Cerebellar cortex (tissue), 1 donor: ENCODE data around the gene PHF23.

Experiments
- DNase-seq: peaks from one replicate; pipeline ENCODE4 v3.0.0-alpha.2; 2015; ENCODE audit warnings: low spot score

PHF23 gene

DNA sequence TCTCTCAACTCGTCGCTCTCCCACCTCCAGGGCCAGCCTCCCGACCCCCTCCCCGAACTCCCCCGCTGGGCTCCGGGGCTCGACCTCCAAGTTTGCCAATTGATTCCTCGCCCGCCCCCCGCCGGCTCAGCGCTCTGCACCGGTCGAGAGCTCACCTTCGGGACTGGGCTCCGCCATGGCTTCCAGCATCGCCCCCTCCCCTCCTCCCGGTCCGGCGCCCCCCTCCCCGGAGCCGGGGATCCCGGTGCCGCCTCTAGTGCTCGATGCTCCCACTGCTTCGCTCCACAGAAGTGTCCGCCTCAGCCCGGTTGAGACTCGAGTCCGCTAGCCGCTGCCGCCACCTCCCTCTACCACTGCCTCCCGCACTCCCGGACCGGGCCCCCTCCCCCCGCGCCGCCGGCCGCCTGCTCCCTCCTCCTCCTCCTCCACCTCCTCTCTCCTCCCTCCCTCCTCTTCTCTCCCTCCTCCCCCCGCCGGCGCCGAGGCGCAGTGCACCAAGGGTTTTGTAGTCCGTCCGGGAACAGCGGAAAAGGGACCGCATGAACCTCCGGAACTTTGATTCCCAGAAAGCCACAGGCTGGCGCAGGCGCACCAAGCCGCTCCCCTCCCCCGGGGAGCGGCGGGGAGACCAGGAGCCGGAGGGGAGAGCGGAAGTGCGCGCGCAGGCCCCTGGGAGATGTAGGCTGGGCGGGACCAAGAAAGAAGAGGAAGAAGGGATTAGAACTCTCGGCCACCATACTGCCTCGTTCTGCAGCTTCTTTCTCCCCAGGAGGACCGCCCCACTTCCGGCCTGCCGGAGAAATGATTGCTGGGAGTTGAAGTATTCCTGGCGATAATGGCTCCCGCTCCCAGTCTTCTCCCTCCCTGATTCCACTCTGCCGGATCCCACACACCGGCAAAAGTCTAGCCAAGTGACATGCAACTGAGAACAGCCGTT, at the start of gene PHF23:
Gene PHF23 (minus strand): TSS at position 367 of the 937 bp plus-strand sequence. CDS start 178 bp downstream, at position 189.
- peak; percentile 100 for DNase-seq

DNA sequence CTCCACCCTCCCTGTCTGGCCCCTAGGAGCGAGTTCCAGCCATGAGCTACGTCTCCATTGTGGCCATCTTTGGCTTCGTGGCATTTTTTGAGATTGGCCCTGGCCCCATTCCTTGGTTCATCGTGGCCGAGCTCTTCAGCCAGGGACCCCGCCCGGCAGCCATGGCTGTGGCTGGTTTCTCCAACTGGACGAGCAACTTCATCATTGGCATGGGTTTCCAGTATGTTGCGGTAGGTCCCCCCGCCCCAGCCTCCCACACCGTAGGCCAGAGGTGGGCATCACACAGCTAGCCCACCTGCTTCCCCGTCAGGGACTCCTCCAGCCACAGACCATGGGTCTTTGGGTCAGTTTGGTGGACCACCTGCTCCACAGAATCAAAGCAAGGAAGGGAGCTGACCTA, 46.4 kb upstream of the PHF23 start:
- no peak for DNase-seq

DNA sequence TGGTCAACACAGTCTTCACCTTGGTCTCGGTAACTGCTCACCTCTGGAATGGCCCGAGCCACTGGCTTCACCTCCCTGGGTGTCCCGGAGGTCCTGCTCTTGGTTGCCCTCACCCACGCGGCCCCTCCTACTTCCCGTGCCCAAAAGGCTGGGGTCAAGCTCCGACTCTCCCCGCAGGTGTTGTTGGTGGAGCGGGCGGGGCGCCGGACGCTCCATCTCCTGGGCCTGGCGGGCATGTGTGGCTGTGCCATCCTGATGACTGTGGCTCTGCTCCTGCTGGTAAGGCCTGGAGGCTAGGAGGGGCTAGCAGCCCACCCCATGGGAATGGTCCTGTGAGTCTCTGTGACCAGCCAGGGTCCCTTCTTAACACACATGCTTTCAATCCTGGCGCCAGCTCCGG, 45.7 kb upstream of the PHF23 start:
- DNase-seq = no peak

DNA sequence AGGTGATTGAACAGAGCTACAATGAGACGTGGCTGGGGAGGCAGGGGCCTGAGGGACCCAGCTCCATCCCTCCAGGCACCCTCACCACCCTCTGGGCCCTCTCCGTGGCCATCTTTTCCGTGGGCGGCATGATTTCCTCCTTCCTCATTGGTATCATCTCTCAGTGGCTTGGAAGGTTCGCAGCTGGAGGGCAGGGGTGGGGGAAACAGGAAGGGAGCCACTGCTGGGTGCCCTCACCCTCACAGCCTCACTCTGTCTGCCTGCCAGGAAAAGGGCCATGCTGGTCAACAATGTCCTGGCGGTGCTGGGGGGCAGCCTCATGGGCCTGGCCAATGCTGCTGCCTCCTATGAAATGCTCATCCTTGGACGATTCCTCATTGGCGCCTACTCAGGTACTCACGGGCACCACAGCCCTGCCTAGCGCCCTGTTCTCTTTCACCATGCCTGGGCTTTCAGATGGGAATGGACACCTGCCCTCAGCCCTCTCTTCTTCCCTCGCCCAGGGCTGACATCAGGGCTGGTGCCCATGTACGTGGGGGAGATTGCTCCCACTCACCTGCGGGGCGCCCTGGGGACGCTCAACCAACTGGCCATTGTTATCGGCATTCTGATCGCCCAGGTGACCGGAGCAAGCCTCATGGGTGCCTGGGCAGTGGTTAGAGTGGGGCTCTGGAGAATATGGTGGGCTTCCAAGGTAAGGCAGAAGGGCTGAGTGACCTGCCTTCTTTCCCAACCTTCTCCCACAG, 44.4 kb upstream of the PHF23 start:
- no peak for DNase-seq

DNA sequence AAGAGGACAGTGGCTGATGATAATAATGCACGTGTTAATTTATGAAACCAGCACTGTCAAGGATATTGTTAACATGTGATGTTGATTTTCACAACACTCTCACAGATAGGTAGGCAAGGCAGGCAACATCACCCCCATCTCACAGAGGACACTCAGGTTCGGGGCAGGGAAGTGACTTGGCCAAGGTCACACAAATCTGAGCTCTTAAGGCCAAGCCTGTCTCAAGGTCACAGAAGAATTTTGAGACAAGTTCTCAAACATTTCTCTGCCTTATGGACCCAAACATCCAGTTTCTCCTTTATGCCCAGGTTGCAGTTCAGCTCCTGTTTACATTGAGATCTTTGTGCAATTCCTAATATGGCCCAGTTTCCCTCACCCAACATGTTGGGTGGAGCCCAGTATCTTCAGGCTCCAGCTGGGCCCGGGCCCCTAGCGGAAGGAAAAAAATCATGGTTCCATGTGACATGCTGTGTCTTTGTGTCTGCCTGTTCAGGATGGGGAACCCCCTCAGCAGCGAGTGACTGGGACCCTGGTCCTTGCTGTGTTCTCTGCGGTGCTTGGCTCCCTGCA, 43.6 kb upstream of the PHF23 start:
- no peak for DNase-seq

DNA sequence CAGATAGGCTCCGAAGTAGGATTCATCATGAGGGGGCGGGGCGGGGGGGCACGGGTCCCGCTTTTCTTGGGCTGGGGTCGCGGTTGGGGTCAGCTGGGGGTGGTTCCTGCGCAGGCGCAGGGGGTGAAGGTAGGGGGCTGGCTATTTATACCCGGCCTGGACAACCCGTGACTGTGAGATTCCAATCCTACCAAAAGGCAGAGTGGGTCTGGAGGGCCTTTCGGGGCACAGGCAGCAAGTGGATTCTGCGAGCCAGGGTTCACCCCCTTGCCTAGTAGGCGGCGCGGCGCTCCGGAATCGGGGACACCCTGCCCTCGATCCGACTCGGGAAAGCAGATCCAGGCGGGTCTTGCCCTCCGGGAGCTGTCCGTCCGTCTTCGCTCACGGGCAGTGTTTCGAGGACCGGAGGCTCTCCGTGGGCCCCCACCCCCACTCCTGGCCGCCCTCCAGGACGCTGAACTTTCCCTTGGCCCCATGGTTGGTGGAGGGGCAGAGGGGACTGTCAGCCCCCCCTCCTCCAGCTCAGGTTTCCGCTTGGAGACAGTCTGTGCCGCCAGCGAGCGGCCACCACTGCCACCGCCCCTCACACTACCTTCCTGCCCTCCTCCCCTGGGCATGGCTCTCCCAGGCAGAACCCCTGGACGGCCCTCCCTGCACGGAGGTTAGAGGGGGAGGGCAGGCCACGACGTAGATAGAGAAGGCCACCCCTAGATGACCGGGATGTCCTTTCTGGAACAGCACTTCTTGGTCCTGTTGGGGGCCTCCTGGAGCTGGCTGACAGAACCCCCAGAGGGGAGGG, 42.9 kb upstream of the PHF23 start:
- DNase-seq = no peak

DNA sequence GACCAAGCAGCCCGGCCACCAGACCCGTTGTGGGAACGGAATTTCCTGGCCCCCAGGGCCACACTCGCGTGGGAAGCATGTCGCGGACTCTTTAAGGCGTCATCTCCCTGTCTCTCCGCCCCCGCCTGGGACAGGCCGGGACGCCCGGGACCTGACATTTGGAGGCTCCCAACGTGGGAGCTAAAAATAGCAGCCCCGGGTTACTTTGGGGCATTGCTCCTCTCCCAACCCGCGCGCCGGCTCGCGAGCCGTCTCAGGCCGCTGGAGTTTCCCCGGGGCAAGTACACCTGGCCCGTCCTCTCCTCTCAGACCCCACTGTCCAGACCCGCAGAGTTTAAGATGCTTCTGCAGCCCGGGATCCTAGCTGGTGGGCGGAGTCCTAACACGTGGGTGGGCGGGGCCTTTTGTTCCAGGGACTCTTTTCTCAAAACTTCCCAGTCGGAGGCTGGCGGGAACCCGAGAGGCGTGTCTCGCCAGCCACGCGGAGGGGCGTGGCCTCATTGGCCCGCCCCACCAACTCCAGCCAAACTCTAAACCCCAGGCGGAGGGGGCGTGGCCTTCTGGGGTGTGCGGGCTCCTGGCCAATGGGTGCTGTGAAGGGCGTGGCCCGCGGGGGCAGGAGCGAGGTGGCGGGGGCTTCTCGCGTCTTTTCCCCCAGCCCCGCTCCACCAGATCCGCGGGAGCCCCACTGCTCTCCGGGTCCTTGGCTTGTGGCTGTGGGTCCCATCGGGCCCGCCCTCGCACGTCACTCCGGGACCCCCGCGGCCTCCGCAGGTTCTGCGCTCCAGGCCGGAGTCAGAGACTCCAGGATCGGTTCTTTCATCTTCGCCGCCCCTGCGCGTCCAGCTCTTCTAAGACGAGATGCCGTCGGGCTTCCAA, 42.1 kb upstream of the PHF23 start, which contains the start of gene SLC2A4:
Gene SLC2A4 (plus strand): TSS at position 645 of the 879 bp plus-strand sequence. CDS start 217 bp downstream, at position 862.
- DNase-seq = peak; percentile 90

DNA sequence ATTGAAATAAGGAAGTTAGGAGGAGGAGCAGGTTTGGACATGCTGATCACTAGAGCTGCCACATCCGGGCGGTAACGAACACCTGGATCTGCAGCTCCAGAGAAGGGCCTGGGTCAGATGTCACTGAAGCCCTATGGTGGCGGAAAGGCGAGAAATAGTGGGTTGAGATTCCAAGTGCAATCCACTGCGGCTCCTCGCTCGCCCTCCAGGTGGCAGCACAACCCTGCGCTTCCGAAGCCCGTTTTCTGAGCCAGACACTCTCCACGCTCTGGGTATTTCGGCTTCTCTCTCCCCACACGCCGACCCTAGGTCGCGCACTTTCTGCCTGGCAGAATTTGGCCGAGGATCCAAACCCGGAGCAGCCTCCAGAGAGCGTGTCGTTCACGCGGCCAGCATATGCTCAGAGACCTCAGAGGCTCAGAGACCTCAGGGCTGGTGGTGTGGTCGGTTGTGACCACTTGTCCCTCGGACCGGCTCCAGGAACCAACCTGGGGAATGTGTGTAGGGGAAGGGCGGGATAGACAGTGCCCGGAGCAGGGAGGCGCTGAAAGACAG, 41.3 kb upstream of the PHF23 start:
- DNase-seq = peak; percentile 88

DNA sequence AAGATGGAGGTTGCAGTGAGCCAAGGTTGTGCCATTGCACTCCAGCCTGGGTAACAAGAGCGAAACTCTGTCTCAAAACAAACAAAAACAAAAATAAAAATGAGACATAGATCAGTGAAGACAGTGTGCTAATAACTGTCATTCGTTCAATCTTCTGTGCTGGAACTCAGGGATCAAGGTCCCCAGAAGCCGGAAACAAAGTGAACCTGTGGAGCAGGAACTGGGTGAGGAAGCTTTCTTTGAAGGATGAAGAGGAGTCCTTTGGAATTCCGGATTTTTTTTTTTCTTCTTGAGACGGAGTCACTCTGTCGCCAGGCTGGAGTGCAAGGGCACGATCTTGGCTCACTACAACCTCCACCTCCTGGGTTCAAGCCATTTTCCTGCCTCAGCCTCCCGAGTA, 40.2 kb upstream of the PHF23 start:
- DNase-seq = no peak

DNA sequence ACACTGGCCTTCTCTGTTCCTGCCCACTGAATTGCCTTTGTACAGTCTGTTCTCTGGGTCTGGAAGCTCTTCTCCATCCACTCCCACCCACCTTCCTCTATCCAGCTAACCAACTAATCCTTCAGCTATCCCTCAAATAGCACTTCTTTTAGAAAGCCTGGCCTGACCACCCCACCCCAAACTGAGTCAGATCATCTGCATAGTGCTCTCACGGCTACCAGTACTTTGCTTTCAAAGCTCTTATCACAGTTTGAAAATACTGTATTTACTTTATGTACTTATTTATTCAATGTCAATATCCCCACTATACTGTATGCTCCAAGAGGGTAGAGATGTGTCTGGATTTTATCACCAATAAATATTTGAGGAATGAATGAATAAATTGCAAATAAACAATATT, 27.5 kb upstream of the PHF23 start:
- no peak for DNase-seq

DNA sequence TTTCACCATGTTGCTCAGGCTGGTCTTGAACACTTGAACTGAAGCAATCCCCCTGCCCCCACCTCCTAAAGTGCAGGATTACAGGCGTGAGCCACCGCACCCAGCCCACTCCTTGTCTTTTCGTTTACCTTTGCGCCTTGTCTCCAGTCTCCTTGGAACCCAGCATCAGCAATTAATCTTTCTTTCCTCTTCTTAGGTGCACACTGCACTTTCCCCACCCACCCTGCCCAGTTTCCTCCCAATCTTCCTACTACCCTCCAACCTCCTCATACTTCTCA, 24.5 kb upstream of the PHF23 start:
- no peak for DNase-seq

DNA sequence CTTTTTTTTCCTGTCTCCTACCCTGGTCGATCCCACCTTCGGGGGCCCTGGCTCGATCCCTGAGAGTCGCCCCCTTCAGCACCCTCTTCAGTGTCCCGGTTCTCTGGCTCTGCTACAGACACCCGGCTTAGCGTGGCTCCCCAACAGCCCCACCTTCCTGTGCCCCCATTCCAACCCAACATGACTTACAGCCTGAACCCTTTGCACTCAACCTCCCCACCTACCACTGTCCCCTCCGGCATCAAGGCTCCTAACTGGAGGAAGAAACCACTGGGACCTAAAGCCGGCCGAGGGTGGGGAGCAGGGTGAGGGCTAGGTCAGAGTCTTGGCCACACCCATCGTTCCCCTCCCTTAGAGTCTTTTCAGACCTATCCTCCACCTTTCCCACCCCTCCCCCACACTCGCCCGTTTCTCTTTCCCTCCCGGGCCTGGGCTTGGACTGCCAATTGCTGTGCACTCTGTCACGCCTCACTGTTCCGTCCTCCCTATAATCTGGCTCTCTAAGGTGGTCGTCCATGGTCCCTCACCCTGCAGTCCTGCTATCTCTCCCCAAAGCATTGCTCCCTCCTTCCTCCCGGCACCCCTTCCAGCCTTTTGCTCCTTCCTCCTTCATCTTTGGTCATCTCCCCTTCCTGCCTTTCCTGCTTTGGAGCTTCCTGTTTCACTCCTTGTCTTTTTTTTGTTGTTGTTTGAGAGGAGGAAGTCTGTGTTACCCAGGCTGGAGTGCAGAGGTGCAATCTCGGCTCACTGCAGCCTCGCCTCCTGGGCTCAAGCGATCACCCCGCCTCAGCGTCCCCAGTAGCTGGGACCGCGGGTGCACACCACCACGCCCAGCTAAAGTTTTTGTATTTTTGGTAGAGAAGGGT, 23.9 kb upstream of the PHF23 start:
- no peak for DNase-seq

DNA sequence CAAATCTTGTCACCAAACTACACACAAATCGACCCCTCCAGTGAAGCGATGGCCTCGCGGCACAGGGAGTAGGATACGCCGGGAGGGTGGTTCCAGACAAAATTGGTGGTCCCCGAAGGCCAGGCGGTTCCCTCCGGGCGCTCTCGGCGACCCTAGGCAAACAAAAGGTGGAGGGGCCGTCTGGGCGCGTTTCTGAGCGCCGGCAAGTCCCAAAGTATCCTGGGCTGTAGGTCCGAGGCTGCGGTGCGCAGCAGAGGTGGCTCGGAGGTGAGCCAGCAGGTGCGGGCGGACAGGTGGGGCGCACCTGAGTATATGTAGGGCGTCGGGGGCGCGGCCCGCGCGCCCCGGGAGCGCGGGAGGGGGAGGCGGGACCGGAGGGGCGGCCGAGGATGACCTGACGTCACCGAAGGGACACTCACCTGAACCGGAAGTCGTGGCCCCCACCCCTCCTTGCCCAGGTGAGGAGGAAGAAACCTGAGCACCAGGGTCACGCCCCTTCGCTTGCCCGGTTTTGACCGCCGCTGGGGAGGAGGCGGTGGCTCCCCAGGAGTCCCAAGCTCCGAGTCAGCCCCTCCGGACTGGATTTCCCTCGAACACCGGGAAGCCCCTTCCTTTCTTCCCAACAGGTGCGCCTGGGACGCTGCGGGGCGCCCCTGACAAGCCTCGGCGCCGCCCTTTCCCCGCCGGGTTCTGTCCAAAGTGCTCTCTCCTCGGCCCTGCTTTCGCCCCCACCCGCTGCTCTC, 23.1 kb upstream of the PHF23 start, which contains the start of gene CLDN7:
Gene CLDN7 (minus strand): TSS at position 287 of the 743 bp plus-strand sequence. CDS start 435 bp downstream, outside the sequence.
- DNase-seq = no peak

DNA sequence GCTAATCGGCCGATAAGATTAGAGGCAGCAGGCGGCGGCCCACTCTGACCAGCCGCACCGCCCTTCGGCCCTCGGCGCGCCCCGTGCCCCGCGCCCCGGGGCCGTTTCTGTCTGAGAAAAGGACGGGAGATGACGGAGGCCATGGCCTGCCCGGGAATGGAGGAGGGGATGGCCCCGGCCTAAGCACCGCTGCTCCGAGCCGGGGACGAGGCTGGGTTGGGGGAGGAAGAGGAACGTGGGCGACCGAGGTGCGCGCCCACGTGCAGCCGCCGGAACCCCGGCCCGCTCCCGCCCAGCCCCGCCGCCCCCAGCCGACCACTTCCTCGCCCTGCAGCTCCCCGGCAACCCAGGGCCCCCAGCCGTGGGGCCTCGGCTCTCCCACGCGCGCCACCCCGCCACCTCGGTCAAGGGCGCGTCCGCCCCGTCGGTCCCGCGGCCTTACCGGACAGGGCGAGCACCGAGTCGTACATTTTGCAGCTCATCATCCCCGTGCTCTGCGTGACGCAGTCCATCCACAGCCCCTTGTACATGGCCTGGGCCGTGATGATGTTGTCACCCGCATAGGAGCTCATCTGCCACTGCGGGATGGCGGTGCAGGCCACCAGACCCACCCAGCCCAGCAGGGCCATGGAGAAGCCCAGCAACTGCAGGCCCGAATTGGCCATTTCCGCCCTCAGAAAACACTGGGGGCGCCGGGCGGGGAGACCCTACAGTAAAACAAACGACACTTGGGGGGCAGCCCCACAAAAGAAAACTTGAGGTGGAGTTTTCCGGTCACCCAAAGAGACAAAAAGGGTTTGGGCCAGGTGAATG, 22.3 kb upstream of the PHF23 start:
- no peak for DNase-seq

DNA sequence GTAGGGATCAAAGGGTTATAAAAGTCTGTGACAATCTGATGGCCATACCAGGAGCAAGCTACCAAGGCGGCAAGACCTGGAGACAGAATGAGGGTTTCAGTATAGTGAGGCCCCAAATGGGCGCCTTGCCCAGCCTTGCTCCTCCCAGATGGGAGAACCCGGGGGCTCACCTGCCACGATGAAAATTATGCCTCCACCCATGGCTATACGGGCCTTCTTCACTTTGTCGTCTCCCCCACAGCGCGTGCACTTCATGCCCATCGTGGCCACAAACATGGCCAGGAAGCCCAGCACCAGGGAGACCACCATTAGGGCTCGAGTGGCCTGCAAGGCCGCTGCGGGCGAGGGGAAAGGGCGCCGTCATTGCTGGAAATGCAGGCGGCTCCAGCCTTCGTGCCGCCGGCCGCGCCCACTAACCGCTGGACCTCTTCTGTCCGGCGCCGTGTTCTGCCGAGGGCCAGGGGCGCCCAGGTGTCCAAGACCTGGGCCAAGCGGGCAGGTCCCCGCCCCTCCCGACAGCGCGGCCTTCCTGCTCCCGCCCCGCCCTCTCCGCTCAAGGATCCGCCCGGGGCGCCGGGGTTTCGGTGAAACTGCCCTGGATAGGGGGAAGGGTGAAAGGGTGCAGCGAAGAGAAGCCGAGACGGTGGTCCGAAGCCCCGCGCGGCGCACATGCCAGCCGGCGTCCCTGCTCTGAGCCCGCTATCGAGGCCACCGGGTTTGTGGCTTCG, 21.6 kb upstream of the PHF23 start:
- no peak for DNase-seq

DNA sequence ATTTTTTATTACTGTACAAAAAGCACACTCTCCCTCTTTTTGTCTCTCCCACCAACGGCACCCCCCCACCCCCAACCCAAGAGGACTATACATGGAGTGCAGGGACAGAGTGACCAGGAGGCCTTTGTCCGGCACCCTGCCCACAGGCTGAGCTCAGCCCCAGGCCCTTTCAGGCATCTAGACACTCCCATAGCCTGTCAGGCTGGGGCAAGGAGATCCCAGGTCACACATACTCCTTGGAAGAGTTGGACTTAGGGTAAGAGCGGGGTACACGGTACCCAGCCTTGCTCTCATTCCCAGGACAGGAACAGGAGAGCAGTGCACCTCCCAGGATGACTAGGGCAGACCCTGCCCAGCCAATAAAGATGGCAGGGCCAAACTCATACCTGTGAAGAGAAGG, 20.9 kb upstream of the PHF23 start:
- DNase-seq = no peak

DNA sequence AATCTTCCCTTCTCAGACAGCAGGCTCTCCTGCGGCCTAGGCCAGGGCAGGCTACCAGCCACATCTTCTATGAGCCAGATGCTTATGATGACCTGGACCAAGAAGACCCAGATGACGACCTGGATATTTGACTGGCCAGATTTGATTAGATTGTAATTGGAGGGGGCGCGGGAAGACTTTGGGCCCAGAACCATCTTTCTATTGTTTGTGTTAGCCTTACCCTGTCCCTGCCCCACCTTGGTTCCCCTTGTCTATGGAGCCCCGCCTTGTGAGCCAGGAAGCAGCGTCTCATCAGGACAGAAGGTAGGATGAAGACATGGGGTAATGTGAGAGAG, 20.3 kb upstream of the PHF23 start:
- no peak for DNase-seq
